Ovary (tissue), 3 donors: ENCODE measurements around the gene ABCA13.

ENCODE experiments used
- EP300 ChIP-seq: sonication (generic); formaldehyde crosslinking; IDR thresholded peaks from one replicate; pipeline ENCODE4 v1.6.1; 2017; ENCODE audit warnings: antibody characterized with exemption
- POLR2A ChIP-seq: fragments of 450-650 bp; IDR thresholded peaks from one replicate; pipeline ENCODE4 v1.6.1; 2017; ENCODE audit warnings: antibody characterized with exemption, mild to moderate bottlenecking, moderate library complexity
- TF ChIP-seq, protein P1 (sequence below), 3 donors: fragments of 450-650 bp in 2 of 3; fragments of 200-600 bp in 1 of 3; IDR thresholded peaks; one replicate each; pipeline versions ENCODE4 v1.5.1 to v1.8.0; 2016 to 2022; ENCODE audit warnings: antibody characterized with exemption in 3 of 3, mild to moderate bottlenecking in 1 of 3
- donor health status: DM: no; HTN: no; CAD: no.

- no peak for TF ChIP-seq EP300
- TF ChIP-seq POLR2A = no peak
- TF ChIP-seq, protein P1, sequence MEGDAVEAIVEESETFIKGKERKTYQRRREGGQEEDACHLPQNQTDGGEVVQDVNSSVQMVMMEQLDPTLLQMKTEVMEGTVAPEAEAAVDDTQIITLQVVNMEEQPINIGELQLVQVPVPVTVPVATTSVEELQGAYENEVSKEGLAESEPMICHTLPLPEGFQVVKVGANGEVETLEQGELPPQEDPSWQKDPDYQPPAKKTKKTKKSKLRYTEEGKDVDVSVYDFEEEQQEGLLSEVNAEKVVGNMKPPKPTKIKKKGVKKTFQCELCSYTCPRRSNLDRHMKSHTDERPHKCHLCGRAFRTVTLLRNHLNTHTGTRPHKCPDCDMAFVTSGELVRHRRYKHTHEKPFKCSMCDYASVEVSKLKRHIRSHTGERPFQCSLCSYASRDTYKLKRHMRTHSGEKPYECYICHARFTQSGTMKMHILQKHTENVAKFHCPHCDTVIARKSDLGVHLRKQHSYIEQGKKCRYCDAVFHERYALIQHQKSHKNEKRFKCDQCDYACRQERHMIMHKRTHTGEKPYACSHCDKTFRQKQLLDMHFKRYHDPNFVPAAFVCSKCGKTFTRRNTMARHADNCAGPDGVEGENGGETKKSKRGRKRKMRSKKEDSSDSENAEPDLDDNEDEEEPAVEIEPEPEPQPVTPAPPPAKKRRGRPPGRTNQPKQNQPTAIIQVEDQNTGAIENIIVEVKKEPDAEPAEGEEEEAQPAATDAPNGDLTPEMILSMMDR (IDR thresholded peaks at IDR 0.05) = no peak
Observed at GRCh38 chr7:48132792-48133191, 38.5 kb upstream of the ABCA13 start.
